ENCODE measurements around the gene BABAM2.

BABAM2 gene

DNA sequence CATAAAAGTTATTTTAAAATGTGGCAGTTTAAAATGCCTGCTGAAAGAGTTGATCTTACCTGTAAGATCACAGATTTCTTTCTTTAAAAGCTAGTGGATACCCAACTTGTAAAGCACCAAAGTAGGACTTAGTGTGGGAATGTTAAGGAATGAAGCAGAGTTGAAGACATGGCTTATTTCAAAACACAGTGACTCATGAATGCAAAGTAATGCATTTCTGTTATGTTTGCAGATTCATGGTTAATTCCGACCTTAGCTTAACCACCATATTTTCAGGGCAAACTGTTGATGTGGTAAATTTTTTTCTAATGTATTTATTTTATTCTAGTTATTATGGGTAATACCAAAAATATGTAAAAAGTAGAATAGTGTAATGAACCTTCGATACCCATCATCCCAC, 295.4 kb downstream of the BABAM2 start:
- Histone ChIP-seq H3K27me3 (ENCODE audit: control insufficient read depth, insufficient read depth, low read length) (no peaks in the 10 kb centered on the region), H3K79me2 (no peaks in the 10 kb centered on the region), H3K4me1 (no peaks in the 10 kb centered on the region), H3K9me3 (ENCODE audit: control insufficient read depth, low read length) (no peaks in the 10 kb centered on the region), H2AFZ (no peak overlapping the region), H3K27ac (no peak overlapping the region), H3K36me3 (ENCODE audit: control insufficient read depth, insufficient read depth, low read length) (no peaks in the 10 kb centered on the region), H3K4me2 (ENCODE audit: low read length) (no peak overlapping the region), H3K4me3 (ENCODE audit: low read depth, low read length) (no peak overlapping the region), H3K9ac (no peak overlapping the region)
- TF ChIP-seq, protein P1, sequence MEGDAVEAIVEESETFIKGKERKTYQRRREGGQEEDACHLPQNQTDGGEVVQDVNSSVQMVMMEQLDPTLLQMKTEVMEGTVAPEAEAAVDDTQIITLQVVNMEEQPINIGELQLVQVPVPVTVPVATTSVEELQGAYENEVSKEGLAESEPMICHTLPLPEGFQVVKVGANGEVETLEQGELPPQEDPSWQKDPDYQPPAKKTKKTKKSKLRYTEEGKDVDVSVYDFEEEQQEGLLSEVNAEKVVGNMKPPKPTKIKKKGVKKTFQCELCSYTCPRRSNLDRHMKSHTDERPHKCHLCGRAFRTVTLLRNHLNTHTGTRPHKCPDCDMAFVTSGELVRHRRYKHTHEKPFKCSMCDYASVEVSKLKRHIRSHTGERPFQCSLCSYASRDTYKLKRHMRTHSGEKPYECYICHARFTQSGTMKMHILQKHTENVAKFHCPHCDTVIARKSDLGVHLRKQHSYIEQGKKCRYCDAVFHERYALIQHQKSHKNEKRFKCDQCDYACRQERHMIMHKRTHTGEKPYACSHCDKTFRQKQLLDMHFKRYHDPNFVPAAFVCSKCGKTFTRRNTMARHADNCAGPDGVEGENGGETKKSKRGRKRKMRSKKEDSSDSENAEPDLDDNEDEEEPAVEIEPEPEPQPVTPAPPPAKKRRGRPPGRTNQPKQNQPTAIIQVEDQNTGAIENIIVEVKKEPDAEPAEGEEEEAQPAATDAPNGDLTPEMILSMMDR (IDR thresholded peaks at IDR 0.05), result no peak

DNA sequence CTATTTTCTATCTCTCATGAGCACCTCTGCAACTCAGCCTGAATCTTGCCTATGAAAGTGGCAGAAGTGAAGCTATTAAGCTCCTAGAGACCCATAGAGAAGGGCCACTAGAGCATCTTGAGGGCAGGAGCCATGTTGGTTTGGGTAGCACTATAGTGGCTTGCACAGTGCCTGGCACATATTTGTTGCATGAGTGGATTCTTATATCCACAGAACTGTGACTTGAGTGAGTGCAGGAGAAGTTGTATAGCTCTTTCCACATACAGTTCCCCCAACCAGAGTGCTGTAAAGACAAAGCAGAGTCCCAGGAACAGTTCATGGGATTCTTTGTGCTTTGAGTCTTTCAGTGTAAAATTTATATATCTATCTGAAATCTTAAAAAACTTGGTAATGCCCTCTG, 296.7 kb downstream of the BABAM2 start:
- H2AFZ ChIP-seq, result no peak overlapping the region
- no peaks in the 10 kb centered on the region for H3K36me3 ChIP-seq (ENCODE audit: control insufficient read depth, insufficient read depth, low read length)
- no peaks in the 10 kb centered on the region for H3K27me3 ChIP-seq (ENCODE audit: control insufficient read depth, insufficient read depth, low read length)
- no peak overlapping the region for H3K27ac ChIP-seq
- no peak overlapping the region for H3K9ac ChIP-seq
- H3K4me2 ChIP-seq (ENCODE audit: low read length), result no peak overlapping the region
- no peaks in the 10 kb centered on the region for H3K4me1 ChIP-seq
- H3K9me3 ChIP-seq (ENCODE audit: control insufficient read depth, low read length), result no peaks in the 10 kb centered on the region
- no peaks in the 10 kb centered on the region for H3K79me2 ChIP-seq
- TF ChIP-seq, protein P1 (IDR thresholded peaks at IDR 0.05), result no peak
- no peak overlapping the region for H3K4me3 ChIP-seq (ENCODE audit: low read depth, low read length)

DNA sequence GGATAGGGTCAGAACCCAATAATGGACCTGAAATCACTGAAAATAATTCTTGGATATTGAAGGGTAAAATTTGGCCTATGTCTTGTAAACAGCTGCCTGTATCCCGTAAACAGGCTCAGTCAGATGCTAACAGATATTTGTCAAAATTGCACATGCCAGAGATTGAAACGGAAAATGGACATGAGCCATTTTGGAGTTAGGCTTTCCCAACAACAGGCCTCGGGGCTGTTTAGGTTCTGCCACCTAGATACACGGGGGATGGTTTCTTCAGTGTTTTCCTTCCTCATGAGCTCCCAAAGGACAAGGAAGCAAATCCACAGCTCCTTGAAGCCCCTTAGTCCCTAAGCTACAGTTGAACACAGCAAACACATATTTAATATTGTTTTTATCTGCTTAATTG, 297.9 kb downstream of the BABAM2 start:
- TF ChIP-seq, protein P1 (IDR thresholded peaks at IDR 0.05), result no peak
- Histone ChIP-seq H3K4me1 (no peaks in the 10 kb centered on the region), H3K9ac (no peak overlapping the region), H2AFZ (no peak overlapping the region), H3K36me3 (ENCODE audit: control insufficient read depth, insufficient read depth, low read length) (no peaks in the 10 kb centered on the region), H3K4me2 (ENCODE audit: low read length) (no peak overlapping the region), H3K4me3 (ENCODE audit: low read depth, low read length) (no peak overlapping the region), H3K9me3 (ENCODE audit: control insufficient read depth, low read length) (no peaks in the 10 kb centered on the region), H3K27ac (no peak overlapping the region), H3K79me2 (no peaks in the 10 kb centered on the region), H3K27me3 (ENCODE audit: control insufficient read depth, insufficient read depth, low read length) (no peaks in the 10 kb centered on the region)

DNA sequence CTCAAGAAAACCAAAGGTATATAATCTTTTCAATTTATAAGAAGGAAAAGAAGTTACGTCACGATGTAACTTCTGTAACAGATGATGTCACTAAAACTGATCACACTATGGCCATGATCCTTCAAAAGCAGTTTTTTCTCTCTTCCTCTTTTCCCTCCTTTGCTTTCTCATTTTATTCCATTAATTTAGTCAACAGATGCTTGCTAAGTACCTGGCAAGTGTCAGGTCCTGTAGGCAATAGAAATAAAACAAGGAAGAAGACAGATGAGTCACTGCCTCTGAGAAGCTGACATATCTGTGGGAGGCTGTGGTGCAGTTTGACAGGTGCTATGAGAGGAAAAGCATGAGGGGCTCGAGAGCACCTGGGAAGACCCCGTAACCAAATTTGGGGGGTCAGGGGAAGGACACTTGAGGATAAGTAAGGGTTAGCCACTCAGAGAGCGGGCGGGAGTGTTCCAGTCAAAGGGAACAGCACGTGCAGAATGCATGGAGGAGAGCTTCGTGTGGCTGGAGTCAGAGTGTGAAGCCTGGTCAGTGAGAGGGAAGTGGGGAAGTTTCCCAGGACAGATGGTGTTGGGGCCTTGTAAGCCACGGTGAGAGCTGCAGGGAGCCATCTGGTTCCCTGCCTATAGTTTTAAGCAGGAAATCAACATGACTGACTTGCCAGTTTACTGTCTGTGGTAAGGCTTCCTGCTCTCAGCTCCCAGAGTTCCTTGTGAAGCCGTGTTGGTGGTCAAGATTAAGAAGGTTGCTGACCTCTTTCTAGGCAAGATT, 303.3 kb downstream of the BABAM2 start:
- Histone ChIP-seq H3K9me3 (ENCODE audit: control insufficient read depth, low read length) (no peaks in the 10 kb centered on the region), H3K27ac (no peak overlapping the region), H3K4me2 (ENCODE audit: low read length) (no peak overlapping the region), H2AFZ (no peak overlapping the region), H3K4me3 (ENCODE audit: low read depth, low read length) (no peak overlapping the region), H3K79me2 (no peaks in the 10 kb centered on the region), H3K36me3 (ENCODE audit: control insufficient read depth, insufficient read depth, low read length) (no peaks in the 10 kb centered on the region), H3K9ac (no peak overlapping the region), H3K4me1 (no peaks in the 10 kb centered on the region), H3K27me3 (ENCODE audit: control insufficient read depth, insufficient read depth, low read length) (no peaks in the 10 kb centered on the region)
- TF ChIP-seq, protein P1 (IDR thresholded peaks at IDR 0.05), result no peak

Data from parathyroid adenoma (tissue), 2 donors.